Mesenteric fat pad (tissue), 1 donor: Measurements from ENCODE around the gene ZSWIM7. TPM values are rescaled to one million over a fixed set of nuclear protein-coding genes. Genes with fewer than 3 reads are reported as not detected.

Experiments
- DNase-seq: peaks from one replicate; pipeline ENCODE4 v3.0.0-alpha.2; 2020; ENCODE audit warnings: low spot score
- long read RNA-seq: library from polyadenylated mRNA; unstranded; transcript quantifications from one replicate; pipeline ENCODE4 v2.0.0, GENCODE V29; 2020
- total RNA-seq: library from RNA; stranded (reverse); fragmentation: NEBNext Ultra II Directional; extraction: Animal tissue kit (Norgen Biotek cat#: 25700); gene quantifications from one replicate; pipeline ENCODE4 v1.2.1, GENCODE V29; 2021
- donor health status: DM: yes; HTN: yes; CAD: no.

Gene ZSWIM7, protein sequence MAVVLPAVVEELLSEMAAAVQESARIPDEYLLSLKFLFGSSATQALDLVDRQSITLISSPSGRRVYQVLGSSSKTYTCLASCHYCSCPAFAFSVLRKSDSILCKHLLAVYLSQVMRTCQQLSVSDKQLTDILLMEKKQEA
- 34.0 TPM for total RNA-seq
- long read RNA-seq, transcript ZSWIM7-201 (5 exons, 2,008 nt): major isoform, 8 of 39 reads
- long read RNA-seq, partial matches to known transcripts: 3 of 39 reads
- long read RNA-seq, other reads (novel, unspliced or antisense): 21 of 39 reads

- DNase-seq: peak; percentile 100
Observed at GRCh38 chr17:15999141-15999973, at the start of gene ZSWIM7, which contains the start of gene TTC19. ZSWIM7 (minus strand) TSS chr17:15999704; CDS start chr17:15999594, 110 bp downstream. TTC19 (plus strand) TSS chr17:15999824; CDS start chr17:15999849, 25 bp downstream.

DNA sequence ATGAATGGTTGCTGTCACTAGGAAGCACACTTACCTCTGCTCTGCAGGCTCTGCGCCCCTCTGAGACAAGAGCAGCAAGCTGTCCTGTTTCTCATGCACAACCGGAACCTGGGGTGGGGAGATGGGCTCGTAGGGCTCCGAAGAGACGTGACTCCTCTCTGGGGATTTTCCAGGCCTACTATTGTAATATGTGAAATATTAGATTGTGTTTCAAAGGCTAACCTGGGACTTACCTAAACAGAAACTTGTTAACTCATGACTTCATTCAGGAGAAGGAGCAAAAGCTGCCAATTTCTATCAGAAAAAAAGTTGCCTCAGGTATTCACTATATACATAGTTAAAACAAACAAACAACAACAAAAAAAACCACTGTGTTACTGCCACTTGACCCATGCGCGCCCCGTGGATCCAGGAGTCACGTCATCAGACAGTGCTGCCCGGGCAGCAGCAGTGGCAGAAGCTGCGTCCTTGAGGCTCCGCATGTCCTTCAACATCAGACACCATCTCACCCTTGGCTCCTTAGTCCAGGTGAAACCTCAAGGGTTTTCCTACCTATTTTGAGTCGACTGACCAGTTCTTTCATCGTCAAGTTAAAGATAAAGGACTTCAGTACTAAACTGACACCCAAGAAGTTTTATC is 49.4 kb upstream of the ZSWIM7 start:
- no peak for DNase-seq

- DNase-seq: no peak
Observed at GRCh38 chr17:16046966-16047365, 47.5 kb upstream of the ZSWIM7 start.

GRCh38 chr17:16044487-16044886 is 45.0 kb upstream of the ZSWIM7 start:
- no peak for DNase-seq

DNA sequence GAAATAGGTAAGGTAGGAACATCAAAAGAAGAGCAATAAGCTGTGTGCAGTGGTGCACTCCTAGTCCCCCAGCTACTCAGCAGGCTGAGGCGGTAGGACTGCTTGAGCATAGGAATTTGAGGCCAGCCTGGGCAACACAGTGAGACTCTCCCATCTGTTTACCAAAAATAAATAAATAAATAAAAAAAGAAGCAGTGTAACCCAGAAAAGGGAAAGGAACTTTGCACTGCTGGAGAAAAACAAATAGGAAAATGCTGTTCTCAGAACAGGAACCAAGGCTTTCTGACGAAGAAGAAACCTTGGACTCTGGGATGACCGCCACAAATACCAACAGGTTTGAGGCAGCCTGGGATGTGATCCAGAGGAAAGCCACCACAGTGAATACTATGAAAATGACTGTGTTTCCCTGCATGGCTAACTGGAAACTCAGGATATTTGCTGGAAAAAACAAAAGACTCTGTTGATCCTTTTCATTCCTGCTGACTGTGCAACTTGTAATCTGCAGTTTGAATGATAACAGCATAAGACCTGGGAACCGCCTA is 41.3 kb upstream of the ZSWIM7 start:
- no peak for DNase-seq

- no peak for DNase-seq
Observed at GRCh38 chr17:16037636-16038035, 38.1 kb upstream of the ZSWIM7 start.

DNA sequence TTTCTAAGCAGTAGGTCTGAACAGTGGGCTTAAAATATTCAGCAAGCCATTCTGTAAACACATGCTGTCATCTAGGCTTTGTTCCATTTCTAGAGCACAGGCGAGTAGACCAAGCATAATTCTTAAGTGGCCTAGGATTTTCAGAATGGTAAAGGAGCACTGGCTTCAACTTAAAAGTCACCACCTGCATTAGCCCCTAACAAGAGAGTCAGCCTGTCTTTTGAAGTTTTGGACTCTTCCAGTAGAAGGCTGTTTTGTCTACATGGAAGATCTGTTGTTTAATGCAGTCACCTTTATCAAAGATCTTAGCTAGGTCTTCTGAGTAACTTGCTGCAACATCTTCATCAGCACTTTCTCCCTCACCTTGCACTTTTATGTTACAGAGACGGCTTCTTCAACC is 36.8 kb upstream of the ZSWIM7 start:
- no peak for DNase-seq

DNA sequence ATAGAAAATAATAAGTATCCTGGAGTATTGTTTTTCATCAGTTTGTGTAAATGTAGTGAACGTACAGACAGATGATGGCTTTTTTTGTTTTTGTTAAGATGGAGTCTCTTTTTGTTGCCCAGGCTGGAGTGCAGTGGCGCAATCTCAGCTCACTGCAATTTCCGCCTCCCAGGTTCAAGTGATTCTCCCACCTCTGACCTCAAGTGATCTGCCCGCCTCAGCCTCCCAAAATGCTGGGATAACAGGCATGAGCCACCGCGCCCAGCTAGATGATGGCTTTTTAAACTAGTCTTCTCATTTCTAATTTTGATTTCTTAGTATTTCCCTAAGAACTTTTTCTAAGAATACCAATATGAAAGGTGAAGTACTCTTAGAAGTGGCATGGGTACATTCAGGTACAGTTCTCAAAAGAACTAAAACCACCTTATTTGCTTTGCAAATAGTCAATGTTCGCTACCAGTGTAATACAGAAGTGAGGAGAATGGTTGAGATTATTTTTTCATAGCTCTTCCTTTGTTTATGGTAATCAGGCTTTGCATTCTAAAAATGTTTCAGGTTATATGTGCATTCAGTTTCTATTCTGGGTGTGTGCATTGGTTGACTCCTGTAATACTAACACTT is 34.3 kb upstream of the ZSWIM7 start:
- DNase-seq: no peak

GRCh38 chr17:16027708-16028584 is 28.4 kb upstream of the ZSWIM7 start:
- no peak for DNase-seq

GRCh38 chr17:16026895-16027294 is 27.4 kb upstream of the ZSWIM7 start:
- no peak for DNase-seq

GRCh38 chr17:16025202-16025601 is 25.7 kb upstream of the ZSWIM7 start:
- no peak for DNase-seq

GRCh38 chr17:16023881-16024280 is 24.4 kb upstream of the ZSWIM7 start:
- DNase-seq: no peak

GRCh38 chr17:16019347-16019746 is 19.8 kb upstream of the ZSWIM7 start:
- DNase-seq: no peak

DNA sequence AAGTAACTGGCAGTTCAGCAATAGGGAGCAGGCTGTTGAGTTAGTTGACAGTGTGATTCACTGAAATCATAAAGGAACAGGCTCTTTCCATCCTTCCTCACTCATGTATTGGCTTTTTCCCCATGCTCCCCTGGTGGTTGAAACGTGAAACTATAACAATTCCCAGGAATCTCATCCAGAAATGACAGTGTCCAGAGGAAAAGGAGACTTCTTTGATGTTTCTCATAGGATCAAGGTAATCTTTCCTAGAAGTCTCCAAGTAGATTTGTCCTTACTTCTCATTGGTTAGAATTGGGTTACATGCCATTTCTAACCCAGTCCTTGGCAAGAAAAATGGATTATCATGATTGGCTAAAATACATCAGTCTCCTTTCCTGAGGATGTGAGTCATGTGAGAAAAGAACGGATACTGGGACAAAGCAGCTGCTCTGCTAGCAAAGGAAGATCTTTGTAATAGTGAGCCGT is 14.5 kb upstream of the ZSWIM7 start:
- DNase-seq: no peak

DNA sequence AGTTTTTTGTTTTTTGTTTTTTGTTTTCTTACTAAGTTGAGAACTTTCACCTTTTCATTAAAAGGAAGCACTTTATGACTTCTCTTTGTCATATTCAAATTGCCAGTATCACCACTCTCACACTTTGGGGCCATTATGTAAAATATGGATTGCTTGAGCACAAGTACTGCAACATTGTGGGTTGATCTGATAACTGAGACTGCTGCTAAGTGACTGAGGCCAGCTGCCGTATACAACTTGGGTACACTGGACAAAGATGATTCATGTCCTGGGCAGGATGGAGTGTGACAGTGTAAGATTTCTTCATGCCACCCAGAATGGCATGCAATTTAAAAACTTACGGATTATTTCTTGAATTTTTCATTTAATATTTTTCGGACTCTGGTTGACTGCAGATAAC is 7.9 kb upstream of the ZSWIM7 start:
- DNase-seq: no peak

- DNase-seq: no peak
Observed at GRCh38 chr17:16005636-16006035, 6.1 kb upstream of the ZSWIM7 start.

GRCh38 chr17:16003841-16004240 is 4.3 kb upstream of the ZSWIM7 start:
- DNase-seq: no peak

DNA sequence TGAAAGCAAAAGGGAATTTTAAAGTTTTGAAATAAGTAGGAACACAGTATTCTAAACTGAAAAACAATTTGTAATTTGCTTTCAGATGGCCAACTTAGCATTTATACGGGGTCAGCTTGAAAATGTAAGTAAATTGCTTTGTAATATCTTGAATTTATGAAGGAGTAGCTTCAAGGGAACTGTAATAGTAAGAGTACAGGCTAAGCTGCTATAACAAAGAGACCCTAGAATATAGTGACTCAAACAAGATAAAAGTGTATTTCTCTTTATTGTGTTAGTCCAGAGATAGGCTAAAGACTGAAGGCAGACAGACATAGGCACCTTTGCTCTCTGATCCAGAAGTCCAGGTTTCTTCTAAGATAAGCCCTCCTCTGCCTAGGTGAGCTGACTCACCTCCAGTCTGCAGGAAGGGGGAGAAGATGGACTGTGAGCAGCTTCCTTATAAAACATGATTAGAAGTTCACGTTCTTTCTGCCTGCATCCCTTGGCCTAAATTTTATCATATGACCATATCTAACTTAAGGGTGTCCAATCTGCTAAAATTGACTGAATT is 3.3 kb upstream of the ZSWIM7 start:
- no peak for DNase-seq

- no peak for DNase-seq
Observed at GRCh38 chr17:16001226-16001897, 1.9 kb upstream of the ZSWIM7 start.
